ENCODE results near the gene HOXB6.

DNA sequence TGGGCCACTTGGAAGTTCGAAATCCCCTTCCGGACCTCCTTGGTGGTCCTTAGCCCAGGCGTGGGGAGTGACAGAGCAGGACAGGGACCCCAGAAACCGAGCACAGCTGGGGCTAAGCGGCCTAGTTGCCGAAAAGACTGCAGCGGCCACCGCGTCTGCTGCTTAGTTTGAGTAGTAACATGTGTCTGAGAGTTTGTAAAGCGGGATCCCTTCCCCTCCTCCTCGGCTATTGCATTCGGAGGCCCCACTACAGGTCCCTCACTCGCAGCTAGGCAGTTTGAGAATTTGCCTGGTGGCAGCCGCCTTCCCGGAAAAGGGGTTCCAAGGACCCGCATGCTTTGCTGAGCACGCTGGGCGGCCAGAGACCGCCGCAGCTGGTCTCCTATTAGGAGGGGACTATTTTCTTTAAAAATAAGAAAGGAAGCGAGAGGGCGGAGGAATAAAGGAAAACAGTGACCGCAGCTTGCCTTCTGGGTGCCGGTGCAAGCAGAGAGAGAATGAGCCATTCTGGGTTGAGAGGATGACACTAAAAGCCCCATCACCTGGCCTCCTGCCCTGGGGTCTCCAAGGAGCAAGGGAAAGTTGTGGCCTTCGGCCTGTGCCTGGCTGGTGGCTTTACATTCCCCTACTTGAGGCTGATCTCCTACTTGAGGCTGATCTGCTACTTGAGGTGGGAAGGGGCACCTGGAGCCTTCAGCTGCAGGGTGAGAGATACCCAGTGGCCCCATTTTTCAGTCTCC is 10.1 kb downstream of the HOXB6 start:
- TF ChIP-seq, protein P1, sequence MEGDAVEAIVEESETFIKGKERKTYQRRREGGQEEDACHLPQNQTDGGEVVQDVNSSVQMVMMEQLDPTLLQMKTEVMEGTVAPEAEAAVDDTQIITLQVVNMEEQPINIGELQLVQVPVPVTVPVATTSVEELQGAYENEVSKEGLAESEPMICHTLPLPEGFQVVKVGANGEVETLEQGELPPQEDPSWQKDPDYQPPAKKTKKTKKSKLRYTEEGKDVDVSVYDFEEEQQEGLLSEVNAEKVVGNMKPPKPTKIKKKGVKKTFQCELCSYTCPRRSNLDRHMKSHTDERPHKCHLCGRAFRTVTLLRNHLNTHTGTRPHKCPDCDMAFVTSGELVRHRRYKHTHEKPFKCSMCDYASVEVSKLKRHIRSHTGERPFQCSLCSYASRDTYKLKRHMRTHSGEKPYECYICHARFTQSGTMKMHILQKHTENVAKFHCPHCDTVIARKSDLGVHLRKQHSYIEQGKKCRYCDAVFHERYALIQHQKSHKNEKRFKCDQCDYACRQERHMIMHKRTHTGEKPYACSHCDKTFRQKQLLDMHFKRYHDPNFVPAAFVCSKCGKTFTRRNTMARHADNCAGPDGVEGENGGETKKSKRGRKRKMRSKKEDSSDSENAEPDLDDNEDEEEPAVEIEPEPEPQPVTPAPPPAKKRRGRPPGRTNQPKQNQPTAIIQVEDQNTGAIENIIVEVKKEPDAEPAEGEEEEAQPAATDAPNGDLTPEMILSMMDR (IDR thresholded peaks at IDR 0.05) = no peak
- TF ChIP-seq POLR2A (IDR thresholded peaks at IDR 0.05) = no peak

Measured in testis (tissue), 2 donors.